Heart left ventricle (tissue), 13 donors: ENCODE measurements around the gene CD48.

ENCODE experiments used
- POLR2A ChIP-seq, 2 donors: fragments of 450-650 bp; IDR thresholded peaks; one replicate each; pipeline ENCODE4 v1.6.1; 2017; ENCODE audit warnings: antibody characterized with exemption in 2 of 2, mild to moderate bottlenecking in 2 of 2, moderate library complexity in 2 of 2
- TF ChIP-seq, protein P1 (sequence below), 12 donors: fragments of 200-600 bp; sonication (generic) in 4 of 12; IDR thresholded peaks; one replicate each; pipeline versions ENCODE4 v1.5.0 to v1.8.0; 2018 to 2022; ENCODE audit warnings: antibody characterized with exemption in 12 of 12, mild to moderate bottlenecking in 5 of 12
- donor health status: ischemic (EF 13 %, LVEDD 7.1; RV severe dilation, severe dysfunction).
- donor health status: DM: no; HTN: yes; CAD: no.
- donor health status: DM: no; HTN: no; CAD: no.
- donor health status: ischemic (EF 25% LVEDD 6.9; RV normal size, moderate dysfunction).
- donor health status: ischemic (EF 25% LVEDD 5.7; RV mildly dilated, moderate dysfunction).
- donor health status: ischemic (EF 35%, LVEDD 5.7; RV mildly dilated, moderate dysfunction).
- donor health status: nonischemic (EF 11% LVEDD 7.7; RV severe dilation, severe dysfunction).
- donor health status: DM: yes; HTN: yes; CAD: no.
- donor health status: PGD.
- donor health status: ischemic (EF 29% LVEDD 5.4; RV normal size, mild dysfunction).
- donor health status: nonischemic (EF 23%, LVEDD 6.1; RV moderate dilation, normal function).

DNA sequence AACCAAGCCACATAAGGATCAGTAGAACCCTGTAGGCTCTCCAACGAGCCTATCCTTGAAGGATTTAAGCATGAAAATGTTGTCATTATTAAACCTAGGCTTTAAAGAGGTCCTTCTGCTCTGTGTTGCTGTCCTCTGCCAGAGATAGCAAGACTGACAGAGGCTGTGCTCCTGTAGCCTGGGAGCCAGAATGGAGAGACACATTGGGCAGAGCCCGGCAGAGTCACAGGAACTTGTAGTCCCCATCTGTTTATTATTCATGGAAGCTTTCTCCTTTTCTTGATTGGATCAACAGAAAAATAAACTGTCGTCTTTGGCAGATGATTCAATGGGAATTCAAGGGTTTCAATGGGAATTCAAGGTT is 45.6 kb downstream of the CD48 start:
- TF ChIP-seq, protein P1, sequence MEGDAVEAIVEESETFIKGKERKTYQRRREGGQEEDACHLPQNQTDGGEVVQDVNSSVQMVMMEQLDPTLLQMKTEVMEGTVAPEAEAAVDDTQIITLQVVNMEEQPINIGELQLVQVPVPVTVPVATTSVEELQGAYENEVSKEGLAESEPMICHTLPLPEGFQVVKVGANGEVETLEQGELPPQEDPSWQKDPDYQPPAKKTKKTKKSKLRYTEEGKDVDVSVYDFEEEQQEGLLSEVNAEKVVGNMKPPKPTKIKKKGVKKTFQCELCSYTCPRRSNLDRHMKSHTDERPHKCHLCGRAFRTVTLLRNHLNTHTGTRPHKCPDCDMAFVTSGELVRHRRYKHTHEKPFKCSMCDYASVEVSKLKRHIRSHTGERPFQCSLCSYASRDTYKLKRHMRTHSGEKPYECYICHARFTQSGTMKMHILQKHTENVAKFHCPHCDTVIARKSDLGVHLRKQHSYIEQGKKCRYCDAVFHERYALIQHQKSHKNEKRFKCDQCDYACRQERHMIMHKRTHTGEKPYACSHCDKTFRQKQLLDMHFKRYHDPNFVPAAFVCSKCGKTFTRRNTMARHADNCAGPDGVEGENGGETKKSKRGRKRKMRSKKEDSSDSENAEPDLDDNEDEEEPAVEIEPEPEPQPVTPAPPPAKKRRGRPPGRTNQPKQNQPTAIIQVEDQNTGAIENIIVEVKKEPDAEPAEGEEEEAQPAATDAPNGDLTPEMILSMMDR (IDR thresholded peaks at IDR 0.05), result no peak
- no peak for TF ChIP-seq POLR2A (IDR thresholded peaks at IDR 0.05)
